Liver (tissue), 9 donors: Measurements from ENCODE around the gene CELF4. TPM values are rescaled to one million over a fixed set of nuclear protein-coding genes. Genes with fewer than 3 reads are reported as not detected.

Experiments used
- DNase-seq: peaks from one replicate; pipeline ENCODE4 v3.0.0-alpha.2; 2017; ENCODE audit warnings: low spot score
- H3K27ac ChIP-seq, 2 donors: one replicate each; pipeline ENCODE4 v1.7.0; 2013; ENCODE audit warnings: inconsistent platforms in 2 of 2, low read length in 2 of 2, control low read depth in 1 of 2, low read depth in 1 of 2, mild to moderate bottlenecking in 1 of 2
- H3K27me3 ChIP-seq, 4 donors: one replicate each; pipeline versions ENCODE4 v1.6.1 to v1.7.0; 2013; ENCODE audit warnings: low read length in 3 of 4, inconsistent platforms in 1 of 4, mild to moderate bottlenecking in 1 of 4, moderate library complexity in 1 of 4; ENCODE audit not compliant: control insufficient read depth in 4 of 4, insufficient read depth in 4 of 4
- H3K36me3 ChIP-seq, 4 donors: one replicate each; pipeline versions ENCODE4 v1.6.1 to v1.7.0; 2013; ENCODE audit warnings: low read length in 3 of 4, mild to moderate bottlenecking in 3 of 4, low read depth in 1 of 4, moderate library complexity in 1 of 4; ENCODE audit not compliant: control insufficient read depth in 4 of 4, insufficient read depth in 3 of 4
- H3K4me1 ChIP-seq, 4 donors: one replicate each; pipeline versions ENCODE4 v1.6.1 to v1.7.0; 2013; ENCODE audit warnings: low read length in 3 of 4, mild to moderate bottlenecking in 3 of 4, moderate library complexity in 1 of 4; ENCODE audit not compliant: control insufficient read depth in 4 of 4, insufficient read depth in 4 of 4
- H3K4me3 ChIP-seq, 3 donors: one replicate each; pipeline versions ENCODE4 v1.6.1 to v1.7.0; 2013; ENCODE audit warnings: low read length in 3 of 3, control low read depth in 1 of 3, low read depth in 1 of 3, mild to moderate bottlenecking in 1 of 3
- H3K9ac ChIP-seq, 2 donors: one replicate each; pipeline ENCODE4 v1.7.0; 2013; ENCODE audit warnings: low read length in 2 of 2, mild to moderate bottlenecking in 2 of 2, moderate library complexity in 2 of 2, control low read depth in 1 of 2, low read depth in 1 of 2
- H3K9me3 ChIP-seq, 4 donors: one replicate each; pipeline versions ENCODE4 v1.6.1 to v1.7.0; 2013; ENCODE audit warnings: low read length in 3 of 4; ENCODE audit not compliant: control insufficient read depth in 4 of 4
- CTCF ChIP-seq: fragments of 150-350 bp; IDR thresholded peaks from 2 replicates; pipeline ENCODE4 v1.5.1; 2017; ENCODE audit warnings: improper control_type of control experiment, low read depth, low read length; ENCODE audit not compliant: missing input control
- EGR1 ChIP-seq, 2 donors: IDR thresholded peaks; 2 replicates each; pipeline ENCODE4 v1.6.1; 2016 to 2018; ENCODE audit warnings: antibody characterized with exemption in 2 of 2, low read depth in 2 of 2
- FOXA1 ChIP-seq: IDR thresholded peaks from 2 replicates; pipeline ENCODE4 v1.6.1; 2016; ENCODE audit warnings: antibody characterized with exemption
- FOXA2 ChIP-seq: IDR thresholded peaks from 2 replicates; pipeline ENCODE4 v1.6.1; 2016; ENCODE audit warnings: antibody characterized with exemption
- GABPA ChIP-seq, 2 donors: IDR thresholded peaks in 1 of 2; conservative IDR thresholded peaks in 1 of 2; 2 replicates each; pipeline ENCODE4 v1.6.1; 2016; ENCODE audit warnings: antibody characterized with exemption in 2 of 2, mild to moderate bottlenecking in 1 of 2, moderate library complexity in 1 of 2
- HNF4G ChIP-seq: IDR thresholded peaks from 2 replicates; pipeline ENCODE4 v1.6.1; 2016; ENCODE audit warnings: antibody characterized with exemption
- JUND ChIP-seq, 2 donors: IDR thresholded peaks; 2 replicates each; pipeline ENCODE4 v1.6.1; 2016; ENCODE audit warnings: antibody characterized with exemption in 2 of 2
- NR2F2 ChIP-seq: IDR thresholded peaks from 2 replicates; pipeline ENCODE4 v1.6.1; 2016; ENCODE audit warnings: antibody characterized with exemption
- RAD21 ChIP-seq, 2 donors: IDR thresholded peaks; 2 replicates each; pipeline ENCODE4 v1.6.1; 2016; ENCODE audit warnings: antibody characterized with exemption in 2 of 2, mild to moderate bottlenecking in 2 of 2
- TAF1 ChIP-seq: conservative IDR thresholded peaks from 2 replicates; pipeline ENCODE4 v1.6.1; 2016; ENCODE audit warnings: antibody characterized with exemption, mild to moderate bottlenecking
- YY1 ChIP-seq: IDR thresholded peaks from 2 replicates; pipeline ENCODE4 v1.6.1; 2016; ENCODE audit warnings: antibody characterized with exemption, mild to moderate bottlenecking
- ZBTB33 ChIP-seq: IDR thresholded peaks from 2 replicates; pipeline ENCODE4 v1.6.1; 2016; ENCODE audit warnings: antibody characterized with exemption
- WGBS: extraction: QIAGEN DNeasy Blood & Tissue Kit; methylation state at CpG from one replicate; pipeline ENCODE4 v1.1.7; 2013; 5-methylcytosine and 5-hydroxymethylcytosine counted together
- polyA plus RNA-seq, 2 donors: library from polyadenylated mRNA; stranded (reverse) in 1 of 2; unstranded in 1 of 2; fragments of 200-250 nt in 1 of 2; fragments of >200 nt in 1 of 2; fragmentation: Nextera tagmentation in 1 of 2; extraction: Ambion mirVana in 1 of 2; gene quantifications; one replicate each; pipeline versions ENCODE4 v1.2.1 to v1.2.3, GENCODE V29; 2013 to 2015
- total RNA-seq, 2 donors: library from RNA; depleted of rRNA; stranded (reverse); fragments of >200 nt; gene quantifications; one replicate each; pipeline ENCODE4 v1.2.3, GENCODE V29; 2014
- TF ChIP-seq, protein P1 (sequence below): IDR thresholded peaks from 2 replicates; pipeline ENCODE4 v1.6.1; 2016; ENCODE audit warnings: antibody characterized with exemption
- TF ChIP-seq, protein P2 (sequence below): IDR thresholded peaks from 2 replicates; pipeline ENCODE4 v1.6.1; 2016; ENCODE audit warnings: antibody characterized with exemption, mild to moderate bottlenecking
- donor health status: healthy.
- donor health status: healthy.
- donor health status: healthy.
- donor health status: healthy.
- donor health status: healthy.

The CELF4 gene
- total and polyA plus RNA-seq, 4 donors: 0.08 to 0.28 (median 0.21) TPM; not detected in 1

DNA sequence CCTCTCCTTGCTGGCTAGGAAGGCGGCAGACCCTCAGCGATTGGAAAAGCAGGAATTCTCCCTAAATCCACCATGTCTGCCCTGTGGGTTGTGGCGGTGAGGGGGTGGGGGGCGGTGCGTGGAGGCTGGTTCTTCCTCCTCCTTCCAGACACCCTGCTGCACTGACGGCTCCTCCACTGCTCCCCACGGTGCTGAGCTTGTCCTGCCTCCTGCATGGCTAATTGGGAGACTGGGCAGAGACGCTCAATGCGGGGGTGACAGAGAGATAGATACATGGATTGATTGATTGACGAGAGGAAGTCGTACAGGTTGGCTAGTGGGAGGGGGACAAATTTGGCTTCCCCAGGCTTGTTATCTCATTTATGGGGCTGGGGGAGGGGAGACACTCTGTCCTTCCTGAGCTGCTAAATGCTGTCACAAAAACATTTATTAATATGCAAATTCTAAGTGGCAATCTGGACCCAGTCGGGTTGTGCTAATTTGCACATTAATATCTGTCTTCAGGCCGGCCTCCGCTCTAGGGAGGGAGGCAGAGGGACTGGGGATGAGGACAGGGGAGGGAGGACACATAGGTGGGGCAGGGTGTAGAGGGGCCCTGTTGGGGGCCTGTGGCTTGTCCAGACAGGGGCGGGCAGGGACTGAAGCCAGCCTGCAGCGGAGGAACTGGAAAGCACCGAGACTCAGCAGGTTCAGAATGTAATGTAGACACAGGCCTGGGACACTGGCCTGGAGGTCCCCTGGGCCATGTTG lies 181.6 kb downstream of the CELF4 start:
- no peaks in the 10 kb centered on the region for H3K4me1 ChIP-seq
- H3K9ac ChIP-seq: no peak overlapping the region
- no peak overlapping the region for H3K27ac ChIP-seq
- H3K27me3 ChIP-seq: peaks cover 0 to 7% (median 0%) of the 10 kb centered on the region in 4 donors
- H3K4me3 ChIP-seq: no peak overlapping the region
- H3K9me3 ChIP-seq: peaks cover 0 to 2% (median under 1%) of the 10 kb centered on the region in 4 donors
- WGBS: 60% methylated on average over 17 of the region's 17 CpGs
- DNase-seq: no peak
- TF ChIP-seq, protein P1, sequence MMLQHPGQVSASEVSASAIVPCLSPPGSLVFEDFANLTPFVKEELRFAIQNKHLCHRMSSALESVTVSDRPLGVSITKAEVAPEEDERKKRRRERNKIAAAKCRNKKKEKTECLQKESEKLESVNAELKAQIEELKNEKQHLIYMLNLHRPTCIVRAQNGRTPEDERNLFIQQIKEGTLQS: no peak
- TF ChIP-seq TAF1: no peak
- TF ChIP-seq YY1: no peak
- TF ChIP-seq ZBTB33: no peak
- no peak for TF ChIP-seq JUND (IDR thresholded peaks at IDR 0.05)
- TF ChIP-seq GABPA (IDR thresholded peaks at IDR 0.05 in 1 of 2, conservative IDR thresholded peaks at IDR 0.05 in 1 of 2): no peak
- TF ChIP-seq HNF4G: no peak
- TF ChIP-seq FOXA2: no peak
- TF ChIP-seq NR2F2: no peak
- TF ChIP-seq EGR1 (IDR thresholded peaks at IDR 0.05; ENCODE audit: low read depth in 2 of 2): no peak
- TF ChIP-seq FOXA1: no peak
- no peak for TF ChIP-seq RAD21 (IDR thresholded peaks at IDR 0.05)
- TF ChIP-seq, protein P2, sequence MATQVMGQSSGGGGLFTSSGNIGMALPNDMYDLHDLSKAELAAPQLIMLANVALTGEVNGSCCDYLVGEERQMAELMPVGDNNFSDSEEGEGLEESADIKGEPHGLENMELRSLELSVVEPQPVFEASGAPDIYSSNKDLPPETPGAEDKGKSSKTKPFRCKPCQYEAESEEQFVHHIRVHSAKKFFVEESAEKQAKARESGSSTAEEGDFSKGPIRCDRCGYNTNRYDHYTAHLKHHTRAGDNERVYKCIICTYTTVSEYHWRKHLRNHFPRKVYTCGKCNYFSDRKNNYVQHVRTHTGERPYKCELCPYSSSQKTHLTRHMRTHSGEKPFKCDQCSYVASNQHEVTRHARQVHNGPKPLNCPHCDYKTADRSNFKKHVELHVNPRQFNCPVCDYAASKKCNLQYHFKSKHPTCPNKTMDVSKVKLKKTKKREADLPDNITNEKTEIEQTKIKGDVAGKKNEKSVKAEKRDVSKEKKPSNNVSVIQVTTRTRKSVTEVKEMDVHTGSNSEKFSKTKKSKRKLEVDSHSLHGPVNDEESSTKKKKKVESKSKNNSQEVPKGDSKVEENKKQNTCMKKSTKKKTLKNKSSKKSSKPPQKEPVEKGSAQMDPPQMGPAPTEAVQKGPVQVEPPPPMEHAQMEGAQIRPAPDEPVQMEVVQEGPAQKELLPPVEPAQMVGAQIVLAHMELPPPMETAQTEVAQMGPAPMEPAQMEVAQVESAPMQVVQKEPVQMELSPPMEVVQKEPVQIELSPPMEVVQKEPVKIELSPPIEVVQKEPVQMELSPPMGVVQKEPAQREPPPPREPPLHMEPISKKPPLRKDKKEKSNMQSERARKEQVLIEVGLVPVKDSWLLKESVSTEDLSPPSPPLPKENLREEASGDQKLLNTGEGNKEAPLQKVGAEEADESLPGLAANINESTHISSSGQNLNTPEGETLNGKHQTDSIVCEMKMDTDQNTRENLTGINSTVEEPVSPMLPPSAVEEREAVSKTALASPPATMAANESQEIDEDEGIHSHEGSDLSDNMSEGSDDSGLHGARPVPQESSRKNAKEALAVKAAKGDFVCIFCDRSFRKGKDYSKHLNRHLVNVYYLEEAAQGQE: no peak
- TF ChIP-seq CTCF: no peak
- no peaks in the 10 kb centered on the region for H3K36me3 ChIP-seq
